ENCODE data around the gene HELB. TPM values are rescaled to one million over a fixed set of nuclear protein-coding genes. Genes with fewer than 3 reads are reported as not detected.

The HELB gene
- total and polyA plus RNA-seq, 10 of the 15 experiments (the other 5 are each of a cell fraction or from before 2014, with no cell fraction given), result 0.58 to 10.0 (median 4.4) TPM

GRCh38 chr12:66280561-66280960, 21.7 kb upstream of the HELB start:
- SMC1A ChIA-PET (ENCODE audit: uncharacterized antibody, unreplicated experiment), result interaction anchor here (0.6 to 0.9 kb wide), 2 partner anchors 15 to 683 kb away, joined by 3 read pairs; no protein-coding TSS in a partner anchor
- Histone ChIP-seq H4K20me1 (ENCODE audit: control insufficient read depth, insufficient read depth) (no peaks in the 10 kb centered on the region), H3K9ac (ENCODE audit: control insufficient read depth, insufficient read depth, low read length) (no peak overlapping the region), H3K4me1 (ENCODE audit: control insufficient read depth, insufficient read depth, low read length) (no peaks in the 10 kb centered on the region), H3K27me3 (replicated peaks in 1 of 2; ENCODE audit: control insufficient read depth in 2 of 2, insufficient read depth in 2 of 2, low read length in 1 of 2) (no peaks in the 10 kb centered on the region; a peak in 1 of 4 replicates), H3K4me3 (no peak overlapping the region), H2AFZ (ENCODE audit: control insufficient read depth, low read depth, low read length) (no peak overlapping the region), H3K79me2 (ENCODE audit: control insufficient read depth, insufficient read depth, low read length) (no peaks in the 10 kb centered on the region), H3K27ac (ENCODE audit: control insufficient read depth, insufficient read depth) (no peak overlapping the region), H3K36me3 (ENCODE audit: control insufficient read depth in 2 of 2, insufficient read depth in 2 of 2, low read length in 1 of 2) (no peaks in the 10 kb centered on the region), H3K9me3 (replicated peaks; ENCODE audit: control insufficient read depth, insufficient read depth, low read length) (peaks cover 3% of the 10 kb centered on the region; the same call in 1 of the 3 replicates), H3K4me2 (ENCODE audit: control insufficient read depth, insufficient read depth) (no peak overlapping the region)
- FAIRE-seq (no peak), ATAC-seq (no peak), DNase-seq (ENCODE audit: low read depth, low spot score) (no peak)
- intact Hi-C loops (cut with micrococcal nuclease; ENCODE audit: unreplicated experiment) (no loop called here), in situ Hi-C loops (cut with MboI) (no loop called here)
- POLR2A ChIA-PET, result no interaction called here
- WGBS (ENCODE audit: insufficient coverage, insufficient replicate concordance, low lambda C conversion rate, missing lambda C conversion rate), result 7% methylated on average over 1 of the region's 1 CpG
- BruUV-seq (replicated peaks), result no TSS peak
- RAD21 ChIA-PET (ENCODE audit: unreplicated experiment), result no interaction called here
- TF ChIP-seq CREM (IDR thresholded peaks at IDR 0.05; ENCODE audit: low read depth) (no peak), CBFB (IDR thresholded peaks at IDR 0.05; ENCODE audit: low read depth) (no peak), MTA2 (IDR thresholded peaks at IDR 0.05; ENCODE audit: low read depth) (no peak)
- TF ChIP-seq, protein P1, sequence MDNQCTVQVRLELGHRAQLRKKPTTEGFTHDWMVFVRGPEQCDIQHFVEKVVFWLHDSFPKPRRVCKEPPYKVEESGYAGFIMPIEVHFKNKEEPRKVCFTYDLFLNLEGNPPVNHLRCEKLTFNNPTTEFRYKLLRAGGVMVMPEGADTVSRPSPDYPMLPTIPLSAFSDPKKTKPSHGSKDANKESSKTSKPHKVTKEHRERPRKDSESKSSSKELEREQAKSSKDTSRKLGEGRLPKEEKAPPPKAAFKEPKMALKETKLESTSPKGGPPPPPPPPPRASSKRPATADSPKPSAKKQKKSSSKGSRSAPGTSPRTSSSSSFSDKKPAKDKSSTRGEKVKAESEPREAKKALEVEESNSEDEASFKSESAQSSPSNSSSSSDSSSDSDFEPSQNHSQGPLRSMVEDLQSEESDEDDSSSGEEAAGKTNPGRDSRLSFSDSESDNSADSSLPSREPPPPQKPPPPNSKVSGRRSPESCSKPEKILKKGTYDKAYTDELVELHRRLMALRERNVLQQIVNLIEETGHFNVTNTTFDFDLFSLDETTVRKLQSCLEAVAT (IDR thresholded peaks at IDR 0.05), result no peak
- CTCF ChIA-PET, result interaction anchor here (0.6 to 4.1 kb wide), 2 partner anchors 10 to 128 kb away, joined by 3 to 29 read pairs; no protein-coding TSS in a partner anchor

GRCh38 chr12:66282244-66282643, 20.0 kb upstream of the HELB start:
- Histone ChIP-seq H3K27me3 (replicated peaks in 1 of 2; ENCODE audit: control insufficient read depth in 2 of 2, insufficient read depth in 2 of 2, low read length in 1 of 2) (no peaks in the 10 kb centered on the region; a peak in 1 of 4 replicates), H3K27ac (ENCODE audit: control insufficient read depth, insufficient read depth) (no peak overlapping the region), H3K4me3 (no peak overlapping the region), H3K36me3 (ENCODE audit: control insufficient read depth in 2 of 2, insufficient read depth in 2 of 2, low read length in 1 of 2) (no peaks in the 10 kb centered on the region), H3K4me2 (ENCODE audit: control insufficient read depth, insufficient read depth) (no peak overlapping the region), H3K9me3 (replicated peaks; ENCODE audit: control insufficient read depth, insufficient read depth, low read length) (peaks cover 3% of the 10 kb centered on the region; the same call in 1 of the 3 replicates), H4K20me1 (ENCODE audit: control insufficient read depth, insufficient read depth) (no peaks in the 10 kb centered on the region), H2AFZ (ENCODE audit: control insufficient read depth, low read depth, low read length) (no peak overlapping the region), H3K79me2 (ENCODE audit: control insufficient read depth, insufficient read depth, low read length) (no peaks in the 10 kb centered on the region), H3K9ac (ENCODE audit: control insufficient read depth, insufficient read depth, low read length) (no peak overlapping the region), H3K4me1 (ENCODE audit: control insufficient read depth, insufficient read depth, low read length) (no peaks in the 10 kb centered on the region)
- RAD21 ChIA-PET (ENCODE audit: unreplicated experiment), result no interaction called here
- CTCF ChIA-PET, result interaction anchor here (1.3 to 2.7 kb wide), 2 partner anchors 12 to 74 kb away, joined by 3 to 11 read pairs; no protein-coding TSS in a partner anchor
- WGBS (ENCODE audit: insufficient coverage, insufficient replicate concordance, low lambda C conversion rate, missing lambda C conversion rate), result 0% methylated on average over 3 of the region's 3 CpGs
- DNase-seq (ENCODE audit: low read depth, low spot score) (no peak), ATAC-seq (no peak), FAIRE-seq (no peak)
- POLR2A ChIA-PET, result no interaction called here
- in situ Hi-C loops (cut with MboI), result no loop called here
- SMC1A ChIA-PET (ENCODE audit: uncharacterized antibody, unreplicated experiment), result no interaction called here
- BruUV-seq (replicated peaks), result no TSS peak
- intact Hi-C loops (cut with micrococcal nuclease; ENCODE audit: unreplicated experiment), result no loop called here
- TF ChIP-seq CBFB (IDR thresholded peaks at IDR 0.05; ENCODE audit: low read depth) (no peak), SREBF1 (IDR thresholded peaks at IDR 0.05; ENCODE audit: low read length) (no peak), ZBTB40 (IDR thresholded peaks at IDR 0.05; ENCODE audit: borderline replicate concordance) (no peak), RAD51 (IDR thresholded peaks at IDR 0.05) (no peak), KDM1A (IDR thresholded peaks at IDR 0.05; ENCODE audit: borderline replicate concordance) (no peak)
- TF ChIP-seq, protein P2, sequence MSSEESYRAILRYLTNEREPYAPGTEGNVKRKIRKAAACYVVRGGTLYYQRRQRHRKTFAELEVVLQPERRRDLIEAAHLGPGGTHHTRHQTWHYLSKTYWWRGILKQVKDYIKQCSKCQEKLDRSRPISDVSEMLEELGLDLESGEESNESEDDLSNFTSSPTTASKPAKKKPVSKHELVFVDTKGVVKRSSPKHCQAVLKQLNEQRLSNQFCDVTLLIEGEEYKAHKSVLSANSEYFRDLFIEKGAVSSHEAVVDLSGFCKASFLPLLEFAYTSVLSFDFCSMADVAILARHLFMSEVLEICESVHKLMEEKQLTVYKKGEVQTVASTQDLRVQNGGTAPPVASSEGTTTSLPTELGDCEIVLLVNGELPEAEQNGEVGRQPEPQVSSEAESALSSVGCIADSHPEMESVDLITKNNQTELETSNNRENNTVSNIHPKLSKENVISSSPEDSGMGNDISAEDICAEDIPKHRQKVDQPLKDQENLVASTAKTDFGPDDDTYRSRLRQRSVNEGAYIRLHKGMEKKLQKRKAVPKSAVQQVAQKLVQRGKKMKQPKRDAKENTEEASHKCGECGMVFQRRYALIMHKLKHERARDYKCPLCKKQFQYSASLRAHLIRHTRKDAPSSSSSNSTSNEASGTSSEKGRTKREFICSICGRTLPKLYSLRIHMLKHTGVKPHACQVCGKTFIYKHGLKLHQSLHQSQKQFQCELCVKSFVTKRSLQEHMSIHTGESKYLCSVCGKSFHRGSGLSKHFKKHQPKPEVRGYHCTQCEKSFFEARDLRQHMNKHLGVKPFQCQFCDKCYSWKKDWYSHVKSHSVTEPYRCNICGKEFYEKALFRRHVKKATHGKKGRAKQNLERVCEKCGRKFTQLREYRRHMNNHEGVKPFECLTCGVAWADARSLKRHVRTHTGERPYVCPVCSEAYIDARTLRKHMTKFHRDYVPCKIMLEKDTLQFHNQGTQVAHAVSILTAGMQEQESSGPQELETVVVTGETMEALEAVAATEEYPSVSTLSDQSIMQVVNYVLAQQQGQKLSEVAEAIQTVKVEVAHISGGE (CRISPR knock-in tag; IDR thresholded peaks at IDR 0.05), result no peak
